Astrocyte (in vitro differentiated cells and primary cell): Measurements from ENCODE around the gene TTC12. TPM values are rescaled to one million over a fixed set of nuclear protein-coding genes. Genes with fewer than 3 reads are reported as not detected.

Source experiments
- DNase-seq: peaks from one replicate; pipeline ENCODE4 v3.0.0-alpha.2; 2010; ENCODE audit warnings: low read depth
- FAIRE-seq: peaks from 2 replicates; lab custom pipeline; 2011; peaks lifted over from hg19 to GRCh38; lab: Jason Lieb, UNC
- H2AFZ ChIP-seq: 2 replicates; pipeline ENCODE4 v1.6.0; 2012; ENCODE audit warnings: low read depth, low read length, inconsistent platforms
- H3K27ac ChIP-seq: 2 replicates; pipeline ENCODE4 v1.5.1; 2011; ENCODE audit warnings: low read depth, low read length, inconsistent platforms
- H3K27me3 ChIP-seq: 2 replicates; pipeline ENCODE4 v1.6.0; 2011; ENCODE audit warnings: low read length, inconsistent platforms; ENCODE audit not compliant: insufficient read depth
- H3K36me3 ChIP-seq: 2 replicates; pipeline ENCODE4 v1.5.1; 2011; ENCODE audit warnings: low read length, inconsistent platforms; ENCODE audit not compliant: insufficient read depth
- H3K4me1 ChIP-seq: 2 replicates; pipeline ENCODE4 v1.5.1; 2011; ENCODE audit warnings: low read length, inconsistent platforms; ENCODE audit not compliant: insufficient read depth
- H3K4me2 ChIP-seq: 2 replicates; pipeline ENCODE4 v1.6.0; 2012; ENCODE audit warnings: low read length, inconsistent platforms
- H3K4me3 ChIP-seq: 2 replicates; pipeline ENCODE4 v1.5.1; 2011; ENCODE audit warnings: low read depth, mild to moderate bottlenecking, low read length, inconsistent platforms; ENCODE audit not compliant: insufficient read depth
- H3K79me2 ChIP-seq: 2 replicates; pipeline ENCODE4 v1.6.0; 2012; ENCODE audit warnings: mild to moderate bottlenecking, low read length, inconsistent platforms; ENCODE audit not compliant: insufficient read depth
- H3K9ac ChIP-seq: 2 replicates; pipeline ENCODE4 v1.6.0; 2012; ENCODE audit warnings: mild to moderate bottlenecking, low read length, inconsistent platforms
- H3K9me3 ChIP-seq: 2 replicates; pipeline ENCODE4 v1.5.1; 2012; ENCODE audit warnings: low read depth, mild to moderate bottlenecking, low read length, inconsistent platforms; ENCODE audit not compliant: insufficient read depth
- H4K20me1 ChIP-seq: 2 replicates; pipeline ENCODE4 v1.6.0; 2012; ENCODE audit warnings: low read length, inconsistent platforms; ENCODE audit not compliant: insufficient read depth
- H3K27ac Mint-ChIP-seq: one replicate; pipeline ENCODE4 v1.8.0; 2021; ENCODE audit warnings: mild to moderate bottlenecking, mixed read lengths; ENCODE audit not compliant: unreplicated experiment
- H3K27me3 Mint-ChIP-seq: one replicate; pipeline ENCODE4 v1.8.0; 2021; ENCODE audit warnings: low read depth, mixed read lengths; ENCODE audit not compliant: unreplicated experiment
- H3K36me3 Mint-ChIP-seq: one replicate; pipeline ENCODE4 v1.8.0; 2021; ENCODE audit warnings: low read depth, mixed read lengths; ENCODE audit not compliant: unreplicated experiment
- H3K4me1 Mint-ChIP-seq: one replicate; pipeline ENCODE4 v1.8.0; 2021; ENCODE audit warnings: low read depth, mixed read lengths; ENCODE audit not compliant: unreplicated experiment
- H3K4me3 Mint-ChIP-seq: one replicate; pipeline ENCODE4 v1.8.0; 2021; ENCODE audit warnings: mild to moderate bottlenecking, moderate library complexity, mixed read lengths; ENCODE audit not compliant: unreplicated experiment
- H3K9me3 Mint-ChIP-seq: one replicate; pipeline ENCODE4 v1.8.0; 2021; ENCODE audit warnings: mild to moderate bottlenecking, mixed read lengths; ENCODE audit not compliant: unreplicated experiment
- EZH2 ChIP-seq: IDR thresholded peaks from 2 replicates; pipeline ENCODE4 v1.6.1; 2012; ENCODE audit warnings: mild to moderate bottlenecking, low read length, inconsistent platforms; ENCODE audit not compliant: insufficient read depth
- total RNA-seq: library from RNA; stranded (reverse); gene quantifications from 2 replicates; pipeline ENCODE4 v1.2.1, GENCODE V29; 2021
- TF ChIP-seq, protein P1 (sequence below): IDR thresholded peaks from 2 replicates; pipeline ENCODE4 v1.5.1; 2011; ENCODE audit warnings: low read depth, mild to moderate bottlenecking, inconsistent platforms, low read length, moderate library complexity; ENCODE audit not compliant: insufficient read depth

The TTC12 gene
- total RNA-seq, 1 donor from 2014 or later, result 9.4 TPM

DNA sequence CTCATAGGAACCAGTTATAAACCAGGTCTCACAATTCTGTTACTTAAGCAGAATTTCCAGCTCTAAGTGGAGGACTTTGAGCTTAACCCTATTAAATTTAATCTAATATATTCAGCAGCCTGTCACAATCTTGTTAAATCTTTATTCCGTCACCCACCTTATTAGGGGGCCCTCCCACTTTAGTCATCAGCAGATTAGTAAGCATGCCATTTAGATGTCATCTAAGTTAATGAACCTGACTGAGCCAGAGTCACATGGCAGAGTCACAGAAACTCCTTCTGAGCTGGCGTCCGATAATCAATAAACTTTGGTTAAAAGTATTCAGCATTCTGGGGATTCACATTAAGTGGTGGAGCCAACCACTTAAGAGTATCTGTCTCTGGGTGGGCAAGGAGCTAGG, 35.1 kb downstream of the TTC12 start:
- no peaks in the 10 kb centered on the region for H3K9me3 Mint-ChIP-seq
- peaks cover 3% of the 10 kb centered on the region for H3K27me3 Mint-ChIP-seq
- Histone ChIP-seq H3K4me1 (no peaks in the 10 kb centered on the region), H3K4me3 (no peak overlapping the region), H3K27me3 (no peaks in the 10 kb centered on the region), H2AFZ (no peak overlapping the region), H3K36me3 (no peaks in the 10 kb centered on the region), H3K79me2 (no peaks in the 10 kb centered on the region), H3K4me2 (no peak overlapping the region), H4K20me1 (no peaks in the 10 kb centered on the region), H3K27ac (no peak overlapping the region), H3K9me3 (no peaks in the 10 kb centered on the region), H3K9ac (no peak overlapping the region)
- TF ChIP-seq, protein P1, sequence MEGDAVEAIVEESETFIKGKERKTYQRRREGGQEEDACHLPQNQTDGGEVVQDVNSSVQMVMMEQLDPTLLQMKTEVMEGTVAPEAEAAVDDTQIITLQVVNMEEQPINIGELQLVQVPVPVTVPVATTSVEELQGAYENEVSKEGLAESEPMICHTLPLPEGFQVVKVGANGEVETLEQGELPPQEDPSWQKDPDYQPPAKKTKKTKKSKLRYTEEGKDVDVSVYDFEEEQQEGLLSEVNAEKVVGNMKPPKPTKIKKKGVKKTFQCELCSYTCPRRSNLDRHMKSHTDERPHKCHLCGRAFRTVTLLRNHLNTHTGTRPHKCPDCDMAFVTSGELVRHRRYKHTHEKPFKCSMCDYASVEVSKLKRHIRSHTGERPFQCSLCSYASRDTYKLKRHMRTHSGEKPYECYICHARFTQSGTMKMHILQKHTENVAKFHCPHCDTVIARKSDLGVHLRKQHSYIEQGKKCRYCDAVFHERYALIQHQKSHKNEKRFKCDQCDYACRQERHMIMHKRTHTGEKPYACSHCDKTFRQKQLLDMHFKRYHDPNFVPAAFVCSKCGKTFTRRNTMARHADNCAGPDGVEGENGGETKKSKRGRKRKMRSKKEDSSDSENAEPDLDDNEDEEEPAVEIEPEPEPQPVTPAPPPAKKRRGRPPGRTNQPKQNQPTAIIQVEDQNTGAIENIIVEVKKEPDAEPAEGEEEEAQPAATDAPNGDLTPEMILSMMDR, result no peak
- FAIRE-seq (no peak), DNase-seq (no peak)
- no peaks in the 10 kb centered on the region for H3K4me1 Mint-ChIP-seq
- H3K4me3 Mint-ChIP-seq, result no peak overlapping the region
- H3K36me3 Mint-ChIP-seq, result peaks cover 6% of the 10 kb centered on the region
- H3K27ac Mint-ChIP-seq, result no peak overlapping the region

DNA sequence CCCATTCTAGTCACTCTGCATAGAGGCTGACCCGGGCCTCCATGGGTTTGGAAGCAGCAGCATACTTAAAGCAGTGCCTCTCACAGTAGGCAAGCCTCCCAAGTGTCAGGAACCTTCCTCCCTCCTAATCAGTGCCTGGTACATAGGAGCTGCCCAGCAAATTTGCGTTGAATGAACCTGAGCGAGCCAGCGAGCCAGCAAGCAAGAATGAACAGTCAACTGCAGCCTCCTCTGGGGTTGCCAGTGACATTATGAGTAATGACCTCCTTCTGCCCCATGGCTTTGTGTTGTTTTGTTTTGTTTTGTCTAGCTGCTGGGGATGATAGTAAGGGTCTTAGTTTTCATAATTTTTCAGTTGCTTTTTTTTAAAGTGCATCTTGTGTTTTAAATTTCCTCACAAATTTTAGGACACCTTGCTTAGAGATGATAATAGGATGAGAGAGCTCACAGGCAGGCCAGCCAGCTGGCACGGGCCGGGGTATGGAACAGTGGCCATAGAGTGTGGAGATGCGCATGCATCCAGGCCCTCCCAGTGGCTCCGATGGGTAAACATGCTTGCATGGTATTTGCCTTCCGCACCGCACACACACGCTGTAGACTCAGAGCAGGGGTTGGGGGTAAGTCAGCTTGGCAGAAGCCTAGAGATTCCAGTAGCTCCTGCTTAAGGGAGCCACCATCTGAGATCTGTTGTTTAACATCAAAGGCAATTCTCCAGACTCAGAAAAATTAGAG, 36.1 kb downstream of the TTC12 start:
- no peaks in the 10 kb centered on the region for H3K4me1 ChIP-seq
- H3K27ac ChIP-seq, result no peak overlapping the region
- H4K20me1 ChIP-seq, result no peaks in the 10 kb centered on the region
- H3K4me2 ChIP-seq, result no peak overlapping the region
- no peak overlapping the region for H3K9ac ChIP-seq
- TF ChIP-seq, protein P1, result no peak
- no peak for TF ChIP-seq EZH2
- H3K9me3 ChIP-seq, result no peaks in the 10 kb centered on the region
- peak overlapping the region; percentile 30 for H3K27ac Mint-ChIP-seq
- peaks cover 8% of the 10 kb centered on the region for H3K36me3 Mint-ChIP-seq
- no peaks in the 10 kb centered on the region for H3K79me2 ChIP-seq
- no peaks in the 10 kb centered on the region for H3K36me3 ChIP-seq
- FAIRE-seq, result no peak
- no peak overlapping the region for H3K4me3 Mint-ChIP-seq
- H3K4me1 Mint-ChIP-seq, result no peaks in the 10 kb centered on the region
- H2AFZ ChIP-seq, result no peak overlapping the region
- DNase-seq, result no peak
- H3K9me3 Mint-ChIP-seq, result no peaks in the 10 kb centered on the region
- H3K27me3 ChIP-seq, result no peaks in the 10 kb centered on the region
- H3K4me3 ChIP-seq, result no peak overlapping the region
- H3K27me3 Mint-ChIP-seq, result peaks cover 3% of the 10 kb centered on the region

DNA sequence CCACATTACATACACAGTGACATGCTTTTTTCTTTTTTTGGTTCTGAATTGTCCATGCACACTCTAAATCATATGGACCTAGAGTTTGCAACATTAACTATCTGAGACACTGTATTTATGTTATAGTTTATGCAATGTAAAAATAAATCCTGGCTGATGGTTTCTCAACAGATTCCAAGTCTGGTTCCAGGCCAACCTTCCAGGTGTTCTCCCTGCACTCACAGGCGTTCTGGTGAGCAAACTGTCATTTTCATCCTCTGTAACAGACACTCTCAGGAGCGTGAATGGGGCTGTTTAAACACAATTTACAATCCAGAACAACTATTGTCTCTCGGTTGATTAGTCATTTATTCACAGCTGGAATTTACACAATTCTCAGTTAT, 36.7 kb downstream of the TTC12 start:
- no peak overlapping the region for H3K27ac Mint-ChIP-seq
- FAIRE-seq, result no peak
- H3K36me3 Mint-ChIP-seq, result peaks cover 10% of the 10 kb centered on the region

More for the DNA sequence above, 36.7 kb downstream of the TTC12 start:
- H3K4me1 Mint-ChIP-seq, result no peaks in the 10 kb centered on the region
- H3K9me3 Mint-ChIP-seq, result peaks cover 3% of the 10 kb centered on the region
- H3K9ac ChIP-seq, result no peak overlapping the region
- H3K79me2 ChIP-seq, result no peaks in the 10 kb centered on the region
- no peaks in the 10 kb centered on the region for H4K20me1 ChIP-seq
- H2AFZ ChIP-seq, result no peak overlapping the region
- H3K27ac ChIP-seq, result no peak overlapping the region
- H3K4me3 Mint-ChIP-seq, result no peak overlapping the region
- H3K36me3 ChIP-seq, result no peaks in the 10 kb centered on the region
- TF ChIP-seq, protein P1, result no peak
- TF ChIP-seq EZH2, result no peak
- no peak overlapping the region for H3K4me2 ChIP-seq
- DNase-seq, result no peak
- no peaks in the 10 kb centered on the region for H3K9me3 ChIP-seq
- peaks cover 3% of the 10 kb centered on the region for H3K27me3 Mint-ChIP-seq
- no peak overlapping the region for H3K4me3 ChIP-seq
- no peaks in the 10 kb centered on the region for H3K27me3 ChIP-seq
- no peaks in the 10 kb centered on the region for H3K4me1 ChIP-seq
